Ishikawa (cell line): ENCODE measurements around the gene CNNM2.

ENCODE experiments used
- CEBPB ChIP-seq: IDR thresholded peaks from 2 replicates; pipeline ENCODE4 v1.6.1; 2012
- CREB1 ChIP-seq: IDR thresholded peaks from 2 replicates; pipeline ENCODE4 v1.6.1; 2012; ENCODE audit warnings: low read depth
- EGR1 ChIP-seq: IDR thresholded peaks from 2 replicates; pipeline ENCODE4 v1.6.1; 2012
- EP300 ChIP-seq: IDR thresholded peaks from 2 replicates; pipeline ENCODE4 v1.6.1; 2012; ENCODE audit warnings: borderline replicate concordance
- FOXM1 ChIP-seq: IDR thresholded peaks from 2 replicates; pipeline ENCODE4 v1.6.1; 2012; ENCODE audit warnings: low read depth, borderline replicate concordance
- MAX ChIP-seq: IDR thresholded peaks from 2 replicates; pipeline ENCODE4 v1.6.1; 2012
- NFIC ChIP-seq: IDR thresholded peaks from 2 replicates; pipeline ENCODE4 v1.6.1; 2012
- RAD21 ChIP-seq: IDR thresholded peaks from 2 replicates; pipeline ENCODE4 v1.6.1; 2012; ENCODE audit warnings: low read depth
- REST ChIP-seq: IDR thresholded peaks from 2 replicates; pipeline ENCODE4 v1.6.1; 2012; ENCODE audit warnings: low read depth, mild to moderate bottlenecking
- TAF1 ChIP-seq: IDR thresholded peaks from 2 replicates; pipeline ENCODE4 v1.6.1; 2012; ENCODE audit warnings: low read depth, mild to moderate bottlenecking
- TCF12 ChIP-seq: IDR thresholded peaks from 2 replicates; pipeline ENCODE4 v1.6.1; 2012; ENCODE audit warnings: low read depth
- TEAD4 ChIP-seq: IDR thresholded peaks from 2 replicates; pipeline ENCODE4 v1.6.1; 2012
- USF1 ChIP-seq: IDR thresholded peaks from 2 replicates; pipeline ENCODE4 v1.6.1; 2012
- YY1 ChIP-seq: IDR thresholded peaks from 2 replicates; pipeline ENCODE4 v1.6.1; 2012; ENCODE audit warnings: low read depth
- ZBTB7A ChIP-seq: IDR thresholded peaks from 2 replicates; pipeline ENCODE4 v1.6.1; 2012; ENCODE audit warnings: low read depth

Gene CNNM2

GRCh38 chr10:103077491-103078308, 159.6 kb downstream of the CNNM2 start:
- TF ChIP-seq CREB1 (no peak), REST (no peak), EP300 (no peak), RAD21 (no peak), USF1 (no peak), MAX (no peak), TAF1 (no peak)

GRCh38 chr10:103078309-103078615, 160.2 kb downstream of the CNNM2 start:
- no peak for TF ChIP-seq RAD21
- TF ChIP-seq NFIC: no peak
- TF ChIP-seq YY1: no peak
- TF ChIP-seq EP300: no peak
- no peak for TF ChIP-seq CREB1

- TF ChIP-seq NFIC (no peak), RAD21 (no peak), CREB1 (no peak), EP300 (no peak), TAF1 (no peak)
Measured at GRCh38 chr10:103078676-103079075, 160.6 kb downstream of the CNNM2 start.

- TF ChIP-seq MAX (no peak), TEAD4 (no peak)
Measured at GRCh38 chr10:103079100-103079499, 161.0 kb downstream of the CNNM2 start.

- TF ChIP-seq RAD21 (no peak), ZBTB7A (no peak), MAX (no peak), NFIC (no peak), USF1 (no peak), EP300 (no peak), CREB1 (no peak), TCF12 (no peak), EGR1 (no peak)
Measured at GRCh38 chr10:103079946-103080345, 161.9 kb downstream of the CNNM2 start.

- no peak for TF ChIP-seq NFIC
Measured at GRCh38 chr10:103080891-103081581, 162.9 kb downstream of the CNNM2 start.

- TF ChIP-seq TAF1 (no peak), NFIC (no peak), CEBPB (0 out of 2 replicates have a peak, but pooled peaks have one; percentile 19)
Measured at GRCh38 chr10:103082683-103083082, 164.6 kb downstream of the CNNM2 start.

- TF ChIP-seq TAF1: no peak
- TF ChIP-seq CEBPB: no peak
- TF ChIP-seq YY1: no peak
- TF ChIP-seq EGR1: no peak
- TF ChIP-seq RAD21: no peak
- no peak for TF ChIP-seq FOXM1
- TF ChIP-seq REST: no peak
- TF ChIP-seq EP300: no peak
- TF ChIP-seq USF1: no peak
- TF ChIP-seq MAX: no peak
- no peak for TF ChIP-seq CREB1
- TF ChIP-seq ZBTB7A: no peak
- no peak for TF ChIP-seq TEAD4
- no peak for TF ChIP-seq NFIC
- TF ChIP-seq TCF12: no peak
Measured at GRCh38 chr10:103083266-103083976, 165.3 kb downstream of the CNNM2 start.
